Endothelial cell of coronary artery (primary cell): Measurements from ENCODE around the gene NSG2. TPM values are rescaled to one million over a fixed set of nuclear protein-coding genes. Genes with fewer than 3 reads are reported as not detected.

Experiments used
- total RNA-seq: library from RNA; depleted of rRNA; stranded (reverse); fragments of >200 nt; gene quantifications from 2 replicates; pipeline ENCODE4 v1.2.3, GENCODE V29; 2014

Gene NSG2
- total RNA-seq: not detected in 2 replicates

GRCh38 chr5:174045470-174046025, at the start of gene NSG2:
Gene NSG2 (plus strand): TSS chr5:174045706. CDS start chr5:174046756, 1,050 bp downstream.

Other genes starting within 250 kb of the NSG2 start
- 9.5 and 14.0 TPM in 2 replicates for gene CPEB4, start 157.4 kb upstream of the NSG2 start, total RNA-seq
- gene C5orf47, start 56.5 kb upstream of the NSG2 start, total RNA-seq: not detected in 2 replicates